ENCODE measurements around the gene LMO7. TPM values are rescaled to one million over a fixed set of nuclear protein-coding genes. Genes with fewer than 3 reads are reported as not detected.

Gene LMO7
- total RNA-seq, 1 experiment from 2014 or later, result 18.5 TPM

DNA sequence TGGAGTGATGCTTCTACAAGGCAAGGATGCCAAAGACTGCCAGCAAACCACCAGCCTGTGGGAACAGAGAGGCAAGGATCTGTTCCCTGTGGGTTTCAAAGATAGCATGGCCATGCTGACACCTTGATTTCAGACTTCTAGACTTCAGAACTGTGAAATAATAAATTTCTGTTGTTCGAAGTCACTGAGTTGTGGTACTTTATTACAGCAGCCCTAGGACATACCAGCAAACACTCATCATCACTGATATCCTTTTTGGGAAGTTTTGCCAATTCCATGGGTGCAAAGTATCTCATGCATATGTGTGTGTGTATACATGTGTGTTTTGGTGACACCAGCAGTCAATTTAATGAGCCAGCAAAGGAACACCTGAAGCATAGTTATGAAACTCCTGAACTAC is 21.0 kb downstream of the LMO7 start (continued):
- no peak for TF ChIP-seq E2F4 (CRISPR knock-in tag; IDR thresholded peaks at IDR 0.05; ENCODE audit: borderline replicate concordance, low read depth)
- TF ChIP-seq ETV6 (CRISPR knock-in tag; IDR thresholded peaks at IDR 0.05), result no peak
- no peak for TF ChIP-seq TEAD4 (CRISPR knock-in tag; IDR thresholded peaks at IDR 0.05)
- TF ChIP-seq, protein P1, sequence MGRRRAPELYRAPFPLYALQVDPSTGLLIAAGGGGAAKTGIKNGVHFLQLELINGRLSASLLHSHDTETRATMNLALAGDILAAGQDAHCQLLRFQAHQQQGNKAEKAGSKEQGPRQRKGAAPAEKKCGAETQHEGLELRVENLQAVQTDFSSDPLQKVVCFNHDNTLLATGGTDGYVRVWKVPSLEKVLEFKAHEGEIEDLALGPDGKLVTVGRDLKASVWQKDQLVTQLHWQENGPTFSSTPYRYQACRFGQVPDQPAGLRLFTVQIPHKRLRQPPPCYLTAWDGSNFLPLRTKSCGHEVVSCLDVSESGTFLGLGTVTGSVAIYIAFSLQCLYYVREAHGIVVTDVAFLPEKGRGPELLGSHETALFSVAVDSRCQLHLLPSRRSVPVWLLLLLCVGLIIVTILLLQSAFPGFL (CRISPR knock-in tag; IDR thresholded peaks at IDR 0.05; ENCODE audit: borderline replicate concordance), result no peak

DNA sequence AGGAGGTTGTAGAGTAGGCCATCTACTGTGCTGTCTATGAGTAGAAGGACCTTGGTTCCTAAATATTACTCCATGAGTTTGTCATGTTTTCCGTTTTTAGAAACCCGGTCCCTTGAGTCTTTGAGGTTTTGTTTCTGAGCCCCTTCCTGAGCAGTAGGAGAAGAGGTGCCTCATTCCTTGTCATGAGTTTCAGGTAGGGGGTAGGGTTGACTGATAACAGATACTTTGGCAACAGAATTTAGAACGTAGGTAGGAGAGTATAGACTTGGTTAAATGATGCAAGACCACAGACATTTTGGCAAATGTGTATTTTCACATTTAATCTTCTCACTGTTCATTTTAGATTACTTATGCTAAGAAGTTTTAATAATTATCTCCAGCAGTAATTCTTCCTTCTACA is 24.6 kb downstream of the LMO7 start:
- no peak overlapping the region for H3K27ac Mint-ChIP-seq
- H3K9me3 Mint-ChIP-seq, result peaks cover 12% of the 10 kb centered on the region
- ATAC-seq (no peak), DNase-seq (ENCODE audit: low spot score) (no peak)
- ChIA-PET POLR2A (interaction anchor here (0.6 kb wide), 1 partner anchor 430 kb away, joined by 4 read pairs; no protein-coding TSS in a partner anchor), CTCF (no interaction called here)
- H3K36me3 Mint-ChIP-seq, result peaks cover 8% of the 10 kb centered on the region
- no peak overlapping the region for H3K4me3 Mint-ChIP-seq
- no peaks in the 10 kb centered on the region for H3K4me1 Mint-ChIP-seq
- TF ChIP-seq, protein P2, sequence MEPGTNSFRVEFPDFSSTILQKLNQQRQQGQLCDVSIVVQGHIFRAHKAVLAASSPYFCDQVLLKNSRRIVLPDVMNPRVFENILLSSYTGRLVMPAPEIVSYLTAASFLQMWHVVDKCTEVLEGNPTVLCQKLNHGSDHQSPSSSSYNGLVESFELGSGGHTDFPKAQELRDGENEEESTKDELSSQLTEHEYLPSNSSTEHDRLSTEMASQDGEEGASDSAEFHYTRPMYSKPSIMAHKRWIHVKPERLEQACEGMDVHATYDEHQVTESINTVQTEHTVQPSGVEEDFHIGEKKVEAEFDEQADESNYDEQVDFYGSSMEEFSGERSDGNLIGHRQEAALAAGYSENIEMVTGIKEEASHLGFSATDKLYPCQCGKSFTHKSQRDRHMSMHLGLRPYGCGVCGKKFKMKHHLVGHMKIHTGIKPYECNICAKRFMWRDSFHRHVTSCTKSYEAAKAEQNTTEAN (CRISPR knock-in tag; IDR thresholded peaks at IDR 0.05), result no peak
- TF ChIP-seq, protein P3, sequence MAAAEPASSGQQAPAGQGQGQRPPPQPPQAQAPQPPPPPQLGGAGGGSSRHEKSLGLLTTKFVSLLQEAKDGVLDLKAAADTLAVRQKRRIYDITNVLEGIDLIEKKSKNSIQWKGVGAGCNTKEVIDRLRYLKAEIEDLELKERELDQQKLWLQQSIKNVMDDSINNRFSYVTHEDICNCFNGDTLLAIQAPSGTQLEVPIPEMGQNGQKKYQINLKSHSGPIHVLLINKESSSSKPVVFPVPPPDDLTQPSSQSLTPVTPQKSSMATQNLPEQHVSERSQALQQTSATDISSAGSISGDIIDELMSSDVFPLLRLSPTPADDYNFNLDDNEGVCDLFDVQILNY (CRISPR knock-in tag; IDR thresholded peaks at IDR 0.05), result no peak
- no peak for TF ChIP-seq ZNF532 (CRISPR knock-in tag; IDR thresholded peaks at IDR 0.05; ENCODE audit: borderline replicate concordance)
- TF ChIP-seq, protein P4, sequence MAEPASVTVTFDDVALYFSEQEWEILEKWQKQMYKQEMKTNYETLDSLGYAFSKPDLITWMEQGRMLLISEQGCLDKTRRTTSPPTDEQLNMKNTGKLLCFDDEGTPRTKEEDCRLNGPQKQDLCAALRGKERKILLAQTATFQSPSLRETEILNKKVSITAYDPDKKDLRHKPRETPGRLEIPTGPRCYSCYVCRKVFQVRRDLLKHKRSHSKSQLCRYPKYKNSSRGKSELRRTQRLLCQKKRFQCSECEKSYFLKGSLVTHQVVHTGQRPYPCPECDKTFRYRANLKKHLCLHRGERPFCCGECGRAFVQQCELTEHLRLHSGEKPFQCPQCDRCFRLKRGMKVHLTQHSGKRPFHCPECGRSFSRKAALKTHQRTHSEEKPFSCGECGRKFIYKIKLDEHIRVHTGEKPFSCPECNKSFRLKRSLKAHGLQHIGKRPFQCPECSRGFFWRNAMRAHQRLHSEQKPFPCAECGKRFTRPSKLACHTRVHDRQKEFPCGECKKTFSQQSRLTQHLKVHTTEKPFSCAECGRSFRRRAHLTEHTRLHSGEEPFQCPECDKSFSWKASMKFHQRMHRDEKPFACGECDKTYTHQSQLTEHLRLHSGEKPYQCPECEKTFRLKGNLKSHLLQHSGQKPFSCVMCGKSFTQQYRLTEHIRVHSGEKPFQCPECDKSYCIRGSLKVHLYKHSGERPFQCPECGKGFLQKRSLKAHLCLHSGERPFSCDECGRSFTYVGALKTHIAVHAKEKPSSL (CRISPR knock-in tag; conservative IDR thresholded peaks at IDR 0.05), result no peak
- no peak for TF ChIP-seq ARID4B (CRISPR knock-in tag; IDR thresholded peaks at IDR 0.05; ENCODE audit: borderline replicate concordance)
- TF ChIP-seq IRF2 (CRISPR knock-in tag; IDR thresholded peaks at IDR 0.05; ENCODE audit: borderline replicate concordance, low read depth), result no peak
- no peak for TF ChIP-seq GABPB1 (CRISPR knock-in tag; IDR thresholded peaks at IDR 0.05)
- no peak for TF ChIP-seq ZNF671 (CRISPR knock-in tag; IDR thresholded peaks at IDR 0.05)
- no peak for TF ChIP-seq MXD4 (CRISPR knock-in tag; IDR thresholded peaks at IDR 0.05; ENCODE audit: borderline replicate concordance)
- H3K27me3 Mint-ChIP-seq (ENCODE audit: low read depth), result no peaks in the 10 kb centered on the region

All from WTC11 (cell line).